ENCODE results near the gene SSR4.
A peak's percentile ranks its signal among the peaks of the same experiment; 100 is the strongest.
"Not testable (repeated sequence)": the region's sequence is repeated elsewhere in the genome, so short reads cannot be mapped to it uniquely, and the experiment has no call there.

The SSR4 gene

GRCh38 chrX:153802513-153803045, 8.1 kb downstream of the SSR4 start:
- peaks cover 1% of the 10 kb centered on the region for H3K4me1 Mint-ChIP-seq (ENCODE audit: low read depth)
- no peak overlapping the region for H3K4me3 Mint-ChIP-seq
- no peak overlapping the region for H3K27ac Mint-ChIP-seq
- no peak for DNase-seq
- peaks cover 6% of the 10 kb centered on the region for H3K27me3 Mint-ChIP-seq
- no peaks in the 10 kb centered on the region for H3K9me3 Mint-ChIP-seq
- H3K36me3 Mint-ChIP-seq (ENCODE audit: low read depth): peaks cover 16% of the 10 kb centered on the region

- no peak overlapping the region for H3K27ac Mint-ChIP-seq
- DNase-seq: no peak
- H3K27me3 Mint-ChIP-seq: peaks cover 8% of the 10 kb centered on the region
- H3K4me1 Mint-ChIP-seq (ENCODE audit: low read depth): no peaks in the 10 kb centered on the region
- peaks cover 10% of the 10 kb centered on the region for H3K36me3 Mint-ChIP-seq (ENCODE audit: low read depth)
- no peaks in the 10 kb centered on the region for H3K9me3 Mint-ChIP-seq
- H3K4me3 Mint-ChIP-seq: no peak overlapping the region
Measured at GRCh38 chrX:153803211-153804099, 9.0 kb downstream of the SSR4 start.

DNA sequence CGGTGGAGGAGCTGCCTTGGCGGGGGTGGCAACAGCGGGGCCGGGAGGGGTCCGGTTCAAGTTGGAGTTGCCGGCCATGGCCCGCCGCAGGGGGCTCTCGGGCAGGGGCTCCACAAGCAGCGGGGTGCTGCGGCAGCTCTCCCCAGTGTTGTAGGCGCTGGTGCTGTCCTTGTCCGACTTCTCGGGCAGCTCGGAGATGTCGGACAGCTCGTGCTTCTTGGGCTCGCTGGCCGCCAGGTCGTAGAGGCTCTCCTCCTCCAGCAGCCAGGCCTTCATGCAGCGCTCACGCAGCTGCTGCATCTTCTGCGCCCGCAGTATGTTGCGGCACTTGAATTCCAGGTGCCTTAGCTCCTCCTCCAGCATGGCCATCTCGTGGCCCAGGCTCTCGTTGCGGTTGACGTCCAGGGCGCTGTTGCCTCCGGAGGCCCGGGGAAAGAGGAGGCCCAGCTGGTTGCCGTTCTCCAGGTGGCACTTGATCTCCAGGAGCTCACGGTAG, 9.7 kb downstream of the SSR4 start:
- no peaks in the 10 kb centered on the region for H3K4me1 Mint-ChIP-seq (ENCODE audit: low read depth)
- H3K27me3 Mint-ChIP-seq: peaks cover 8% of the 10 kb centered on the region
- no peak for DNase-seq
- no peak overlapping the region for H3K27ac Mint-ChIP-seq
- H3K36me3 Mint-ChIP-seq (ENCODE audit: low read depth): peaks cover 3% of the 10 kb centered on the region
- no peaks in the 10 kb centered on the region for H3K9me3 Mint-ChIP-seq
- H3K4me3 Mint-ChIP-seq: no peak overlapping the region

- no peak for DNase-seq
- Mint-ChIP-seq H3K27me3 (peaks cover 10% of the 10 kb centered on the region), H3K4me1 (ENCODE audit: low read depth) (no peaks in the 10 kb centered on the region), H3K36me3 (ENCODE audit: low read depth) (no peaks in the 10 kb centered on the region), H3K27ac (no peak overlapping the region), H3K4me3 (no peak overlapping the region), H3K9me3 (no peaks in the 10 kb centered on the region)
Measured at GRCh38 chrX:153804621-153805020, 10.2 kb downstream of the SSR4 start.

DNA sequence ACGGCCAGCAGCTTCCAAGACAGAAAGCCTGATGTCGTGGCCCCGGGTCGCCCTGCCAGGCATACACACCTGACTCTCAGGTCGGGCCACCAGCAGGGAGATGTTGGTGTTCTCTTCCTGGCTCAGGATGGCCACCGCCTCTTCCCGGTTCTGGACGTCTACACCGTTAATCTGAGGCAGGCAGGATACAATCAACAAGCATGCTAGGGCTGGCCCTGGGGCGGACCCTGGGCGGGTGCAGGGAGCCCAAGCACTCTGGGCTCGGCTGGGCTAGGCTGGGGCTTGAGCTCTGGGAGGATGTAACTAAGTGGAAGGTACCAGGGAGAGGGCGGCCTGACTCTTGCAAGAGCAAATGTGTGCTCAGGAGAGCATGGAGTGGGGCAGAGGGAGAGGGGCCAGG, 11.0 kb downstream of the SSR4 start:
- no peak overlapping the region for H3K27ac Mint-ChIP-seq
- peaks cover 16% of the 10 kb centered on the region for H3K27me3 Mint-ChIP-seq
- no peaks in the 10 kb centered on the region for H3K4me1 Mint-ChIP-seq (ENCODE audit: low read depth)
- no peak overlapping the region for H3K4me3 Mint-ChIP-seq
- no peaks in the 10 kb centered on the region for H3K36me3 Mint-ChIP-seq (ENCODE audit: low read depth)
- no peaks in the 10 kb centered on the region for H3K9me3 Mint-ChIP-seq
- DNase-seq: no peak

- Mint-ChIP-seq H3K4me3 (no peak overlapping the region), H3K27ac (no peak overlapping the region), H3K36me3 (ENCODE audit: low read depth) (no peaks in the 10 kb centered on the region), H3K4me1 (ENCODE audit: low read depth) (no peaks in the 10 kb centered on the region), H3K27me3 (peaks cover 23% of the 10 kb centered on the region), H3K9me3 (no peaks in the 10 kb centered on the region)
- DNase-seq: no peak
Measured at GRCh38 chrX:153806999-153807575, 12.6 kb downstream of the SSR4 start.

DNA sequence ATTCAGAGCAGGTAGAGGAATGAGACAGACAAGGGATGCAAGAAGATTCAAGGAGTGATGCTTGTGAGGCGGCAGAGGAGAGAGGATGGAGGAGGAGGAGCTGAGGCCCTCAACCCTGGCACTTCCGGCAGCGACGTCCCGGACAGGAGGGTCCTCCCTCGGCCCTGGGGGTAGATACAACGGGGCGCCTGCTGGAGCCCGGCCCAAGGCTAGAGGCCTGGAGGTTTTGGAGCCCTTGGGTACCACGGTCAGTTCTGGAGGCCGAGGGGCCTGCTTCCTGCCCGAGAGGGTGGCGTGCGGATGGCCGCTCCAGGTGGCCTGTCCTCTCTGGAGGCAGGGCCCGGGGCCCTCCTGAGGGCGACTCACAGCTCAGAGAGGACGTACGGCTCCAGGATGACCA, 13.5 kb downstream of the SSR4 start:
- no peaks in the 10 kb centered on the region for H3K4me1 Mint-ChIP-seq (ENCODE audit: low read depth)
- H3K27me3 Mint-ChIP-seq: peaks cover 27% of the 10 kb centered on the region
- no peak for DNase-seq
- no peak overlapping the region for H3K27ac Mint-ChIP-seq
- H3K36me3 Mint-ChIP-seq (ENCODE audit: low read depth): no peaks in the 10 kb centered on the region
- H3K4me3 Mint-ChIP-seq: no peak overlapping the region
- no peaks in the 10 kb centered on the region for H3K9me3 Mint-ChIP-seq

DNA sequence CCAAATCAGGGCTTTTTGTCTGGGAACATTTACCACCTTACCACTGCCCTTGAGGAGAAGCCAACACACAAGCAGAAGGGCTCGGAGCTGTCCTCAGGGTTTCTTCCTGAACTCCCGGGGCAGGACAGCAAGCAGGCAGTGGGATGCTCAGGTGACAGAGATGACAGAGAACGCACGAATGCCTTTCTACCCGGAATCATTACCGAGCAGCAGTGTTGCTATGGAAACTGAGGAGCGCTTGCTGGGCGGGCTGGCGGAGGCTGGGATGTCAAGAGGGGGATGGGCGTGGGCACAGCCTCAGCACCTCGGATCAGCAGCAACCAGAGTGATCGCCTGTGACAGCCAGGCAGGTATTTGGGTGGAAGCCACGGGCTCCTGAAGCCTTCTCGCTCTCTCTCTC, 17.8 kb downstream of the SSR4 start:
- peaks cover 51% of the 10 kb centered on the region for H3K27me3 Mint-ChIP-seq
- no peaks in the 10 kb centered on the region for H3K36me3 Mint-ChIP-seq (ENCODE audit: low read depth)
- DNase-seq: no peak
- H3K4me3 Mint-ChIP-seq: no peak overlapping the region
- no peaks in the 10 kb centered on the region for H3K9me3 Mint-ChIP-seq
- H3K27ac Mint-ChIP-seq: no peak overlapping the region
- peaks cover 15% of the 10 kb centered on the region for H3K4me1 Mint-ChIP-seq (ENCODE audit: low read depth)

GRCh38 chrX:153813161-153813560, 18.7 kb downstream of the SSR4 start:
- Mint-ChIP-seq H3K27me3 (peaks cover 57% of the 10 kb centered on the region), H3K9me3 (no peaks in the 10 kb centered on the region), H3K4me1 (ENCODE audit: low read depth) (peaks cover 18% of the 10 kb centered on the region), H3K4me3 (no peak overlapping the region), H3K36me3 (ENCODE audit: low read depth) (no peaks in the 10 kb centered on the region), H3K27ac (no peak overlapping the region)
- DNase-seq: no peak

- DNase-seq: no peak
- Mint-ChIP-seq H3K27ac (no peak overlapping the region), H3K36me3 (ENCODE audit: low read depth) (no peaks in the 10 kb centered on the region), H3K4me1 (ENCODE audit: low read depth) (peaks cover 24% of the 10 kb centered on the region), H3K9me3 (no peaks in the 10 kb centered on the region), H3K27me3 (peaks cover 65% of the 10 kb centered on the region), H3K4me3 (no peak overlapping the region)
Measured at GRCh38 chrX:153814591-153815315, 20.3 kb downstream of the SSR4 start.

- peak; percentile 56 for DNase-seq
- H3K36me3 Mint-ChIP-seq (ENCODE audit: low read depth): no peaks in the 10 kb centered on the region
- peaks cover 40% of the 10 kb centered on the region for H3K4me1 Mint-ChIP-seq (ENCODE audit: low read depth)
- H3K27me3 Mint-ChIP-seq: peaks cover 61% of the 10 kb centered on the region
- no peaks in the 10 kb centered on the region for H3K9me3 Mint-ChIP-seq
- H3K4me3 Mint-ChIP-seq: no peak overlapping the region
- H3K27ac Mint-ChIP-seq: no peak overlapping the region
Measured at GRCh38 chrX:153816831-153817690, 22.6 kb downstream of the SSR4 start.

- H3K9me3 Mint-ChIP-seq; H3K27ac Mint-ChIP-seq; H3K36me3 Mint-ChIP-seq (ENCODE audit: low read depth); H3K4me3 Mint-ChIP-seq; DNase-seq: not testable (repeated sequence)
- peaks cover 48% of the 10 kb centered on the region for H3K4me1 Mint-ChIP-seq (ENCODE audit: low read depth)
- H3K27me3 Mint-ChIP-seq: peaks cover 60% of the 10 kb centered on the region
Measured at GRCh38 chrX:153818064-153818463, 23.6 kb downstream of the SSR4 start.

GRCh38 chrX:153818571-153819383, 24.3 kb downstream of the SSR4 start:
- Mint-ChIP-seq H3K36me3 (ENCODE audit: low read depth) (no peaks in the 10 kb centered on the region), H3K4me1 (ENCODE audit: low read depth) (peaks cover 48% of the 10 kb centered on the region), H3K4me3 (peak overlapping the region; percentile 54), H3K9me3 (no peaks in the 10 kb centered on the region), H3K27me3 (peaks cover 58% of the 10 kb centered on the region), H3K27ac (no peak overlapping the region)
- DNase-seq: peak; percentile 75

Data from activated T-cell treated with anti-CD3 and anti-CD28 coated beads, Interleukin-2, amount 50 U/mL, for 24 hours (primary cell).